Globus pallidus (tissue), 1 donor: ENCODE results near the gene GNAZ.

Experiments
- DNase-seq: peaks from one replicate; pipeline ENCODE4 v3.0.0-alpha.2; 2015; ENCODE audit warnings: low spot score

GNAZ gene

DNA sequence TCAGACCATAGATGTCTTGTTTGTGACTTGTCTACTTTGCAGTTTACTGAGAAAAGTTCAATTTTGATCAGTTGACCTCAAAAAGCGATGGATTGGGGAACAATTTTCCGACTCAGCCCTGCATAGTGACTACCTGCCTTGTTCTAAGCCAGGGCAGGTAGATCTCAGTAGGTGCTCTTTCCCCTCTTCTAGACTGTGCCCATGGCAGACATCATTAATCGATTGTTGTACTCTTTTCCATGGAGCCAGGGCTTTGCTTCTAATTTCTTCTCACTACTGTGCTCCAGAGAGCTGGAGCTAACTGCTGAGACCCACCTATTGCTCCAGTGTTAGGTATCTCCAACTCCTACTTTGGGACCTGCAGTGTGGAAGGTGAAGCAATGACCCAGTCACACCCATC is 84.8 kb downstream of the GNAZ start:
- DNase-seq = no peak

DNA sequence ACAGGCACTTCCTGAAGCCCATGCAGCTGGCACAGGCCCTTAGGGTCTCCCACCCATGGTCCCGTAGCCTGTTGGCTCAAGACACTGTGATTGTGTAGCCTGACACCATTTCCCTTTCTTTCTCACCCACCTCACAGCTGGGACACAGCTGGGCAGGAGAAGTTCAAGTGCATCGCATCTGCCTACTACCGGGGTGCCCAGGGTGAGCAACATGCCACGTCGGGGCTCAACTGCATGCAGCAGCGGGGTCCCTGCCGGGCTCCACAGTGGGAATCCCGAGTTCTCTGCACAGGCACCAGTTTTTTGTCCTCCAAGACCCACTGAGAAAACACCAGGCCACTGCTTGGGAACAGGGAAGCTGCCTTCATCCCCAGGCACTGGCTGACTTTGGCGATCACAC is 85.5 kb downstream of the GNAZ start:
- no peak for DNase-seq

DNA sequence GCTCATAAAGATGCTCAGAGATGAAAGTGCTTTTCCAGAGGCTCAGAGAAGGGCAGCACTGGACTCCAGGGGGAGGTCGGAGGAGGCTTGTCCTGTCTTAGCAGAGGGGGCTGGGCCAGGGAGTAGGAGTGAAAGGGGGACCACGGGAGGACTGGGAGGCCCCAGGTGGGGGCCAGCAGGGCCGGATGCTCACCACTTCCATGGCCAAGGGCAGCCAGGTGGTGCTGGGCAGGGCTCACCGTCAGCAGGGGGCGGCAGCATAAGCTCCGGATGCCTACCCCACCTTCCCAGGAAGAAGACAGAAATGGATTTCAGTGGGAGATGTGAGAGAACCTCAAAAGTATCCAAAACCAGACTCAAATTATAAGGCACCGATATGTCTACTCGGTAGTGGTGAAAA is 86.0 kb downstream of the GNAZ start:
- DNase-seq = no peak

DNA sequence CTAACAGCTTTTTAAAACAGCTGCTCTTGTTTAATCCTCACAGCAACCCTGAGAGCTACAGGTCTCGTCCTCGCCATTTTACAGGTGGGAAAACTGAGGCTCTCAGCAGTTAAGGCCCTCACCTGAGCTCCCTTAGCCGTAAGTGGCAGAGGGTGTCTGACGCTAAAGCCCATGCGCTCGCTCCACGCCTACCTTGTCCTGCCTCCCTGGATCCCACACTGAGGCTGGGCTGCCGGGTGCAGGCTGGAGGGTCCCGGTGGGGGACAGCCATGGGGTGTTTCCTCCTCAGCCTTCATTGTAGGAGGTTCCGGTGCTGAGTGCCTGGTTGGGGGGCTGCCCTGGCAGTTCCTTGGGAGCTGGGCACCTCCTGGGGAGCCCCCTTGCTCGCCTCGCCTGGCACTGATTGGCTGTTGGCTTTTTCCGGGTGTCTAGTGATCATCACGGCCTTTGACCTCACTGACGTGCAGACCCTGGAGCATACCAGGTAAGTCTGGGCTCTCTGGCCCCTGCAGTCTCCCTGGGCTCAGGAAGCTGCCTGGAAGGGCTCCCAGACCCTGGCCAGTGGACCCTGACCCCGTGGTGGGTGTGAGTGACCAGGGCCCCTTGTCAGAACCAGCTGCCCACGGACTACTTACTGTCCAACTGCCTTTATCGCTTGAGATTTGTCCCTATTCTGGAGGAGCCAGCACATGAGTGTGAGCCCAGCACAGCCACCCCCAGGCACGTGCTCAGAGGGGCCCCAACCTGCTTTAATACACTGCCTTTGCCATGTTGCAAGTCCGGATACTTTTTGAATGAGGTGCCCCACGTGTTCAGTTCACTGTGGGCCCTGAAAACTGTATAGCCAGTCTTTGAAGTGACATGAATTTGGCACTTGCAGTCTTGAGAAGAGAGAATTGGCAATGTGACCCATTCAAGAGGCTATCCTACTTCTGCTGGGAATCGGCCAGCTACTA is 87.5 kb downstream of the GNAZ start:
- no peak for DNase-seq

- DNase-seq = no peak
Observed at GRCh38 chr22:23158516-23159290, 88.4 kb downstream of the GNAZ start.

DNA sequence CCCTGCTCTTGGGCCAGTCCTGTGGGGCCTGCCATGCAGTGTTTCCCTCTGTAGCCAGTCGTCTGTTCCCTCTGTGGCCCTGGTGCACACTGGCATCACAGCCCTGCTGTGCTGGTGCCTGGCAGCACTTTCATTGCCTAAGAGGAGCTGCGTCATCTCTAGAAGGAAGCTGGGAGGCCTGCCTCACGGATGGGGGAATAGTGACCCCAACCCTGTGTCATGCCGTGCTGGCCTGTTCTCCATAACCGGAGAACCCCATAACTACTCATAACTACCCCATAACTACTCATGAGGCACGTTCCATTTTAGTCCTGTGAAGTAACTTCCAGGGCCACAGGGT is 88.9 kb downstream of the GNAZ start:
- DNase-seq = no peak

DNA sequence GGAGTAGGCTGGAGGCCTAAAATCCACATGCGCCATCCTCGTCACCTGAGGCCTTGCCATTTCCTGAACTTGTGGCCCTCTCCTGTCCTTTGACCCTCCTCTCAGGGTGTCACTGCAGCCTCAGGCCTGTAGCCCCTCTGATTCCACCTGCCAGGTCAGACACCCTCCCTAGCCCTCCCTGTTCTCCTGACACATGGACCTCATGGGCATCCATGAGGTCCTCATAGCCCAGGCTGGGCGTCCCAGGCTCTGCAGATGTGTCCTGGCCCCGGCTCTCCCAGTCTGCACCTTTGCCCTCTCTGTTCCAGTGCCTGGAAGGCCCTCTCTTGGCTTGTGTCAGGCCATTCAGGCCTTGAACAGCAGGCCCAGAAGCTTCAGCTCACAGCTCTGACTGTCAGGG is 90.7 kb downstream of the GNAZ start:
- DNase-seq = no peak

- no peak for DNase-seq
Observed at GRCh38 chr22:23161574-23161973, 91.3 kb downstream of the GNAZ start.

GRCh38 chr22:23163665-23164064 is 93.3 kb downstream of the GNAZ start:
- peak; percentile 85 for DNase-seq

DNA sequence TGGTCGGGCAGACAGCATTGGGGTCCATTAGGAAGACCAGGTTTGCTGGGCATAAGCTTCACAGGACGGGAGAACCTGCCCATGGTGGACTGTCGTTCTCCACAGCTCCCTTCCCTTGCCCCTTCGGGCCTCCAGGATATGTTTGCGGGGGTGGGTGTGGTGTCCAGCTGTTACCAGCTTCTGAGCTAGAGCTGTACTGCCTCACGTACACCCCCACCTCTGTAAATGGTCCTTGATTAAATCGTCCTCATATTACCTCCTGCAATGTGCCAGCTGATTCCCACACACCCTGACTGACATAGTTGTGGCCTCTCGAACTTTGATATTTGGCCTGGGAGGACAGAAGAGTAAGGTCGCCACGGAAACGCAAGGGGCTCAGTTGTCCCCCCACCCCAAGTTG is 93.8 kb downstream of the GNAZ start:
- DNase-seq = no peak

- no peak for DNase-seq
Observed at GRCh38 chr22:23166042-23166831, 95.9 kb downstream of the GNAZ start.

GRCh38 chr22:23166841-23167616 is 96.7 kb downstream of the GNAZ start:
- no peak for DNase-seq

- no peak for DNase-seq
Observed at GRCh38 chr22:23168391-23169042, 98.2 kb downstream of the GNAZ start.

GRCh38 chr22:23169043-23169406 is 98.7 kb downstream of the GNAZ start:
- no peak for DNase-seq
